Neural cell (in vitro differentiated cells): Measurements from ENCODE around the gene SEMA3B. TPM values are rescaled to one million over a fixed set of nuclear protein-coding genes. Genes with fewer than 3 reads are reported as not detected.

ENCODE experiments used
- H2AFZ ChIP-seq: fragments of 200-600, 300-800 bp; sonication (generic), shearing (Covaris generic); 2 replicates; pipeline ENCODE4 v1.6.0; 2014; ENCODE audit warnings: low read depth, mild to moderate bottlenecking, antibody characterized with exemption, low read length, moderate library complexity
- H3F3A ChIP-seq: fragments of 200-600 bp; shearing (Covaris generic); 2 replicates; pipeline ENCODE4 v1.6.1; 2016; ENCODE audit warnings: mild to moderate bottlenecking, moderate library complexity, mixed read lengths, antibody characterized with exemption, low read length; ENCODE audit not compliant: insufficient read depth, poor library complexity, severe bottlenecking
- H3K27ac ChIP-seq: fragments of 200-600, 300-800 bp; sonication (generic), shearing (Covaris generic); 2 replicates; pipeline ENCODE4 v1.5.1; 2014; ENCODE audit warnings: mild to moderate bottlenecking, low read length, moderate library complexity
- H3K27me3 ChIP-seq: fragments of 300-800, 200-600 bp; sonication (generic), shearing (Covaris generic); 2 replicates; pipeline ENCODE4 v1.6.0; 2014; ENCODE audit warnings: mild to moderate bottlenecking, low read depth, low read length, moderate library complexity; ENCODE audit not compliant: insufficient read depth
- H3K36me3 ChIP-seq: fragments of 300-800, 200-600 bp; sonication (generic), shearing (Covaris generic); 2 replicates; pipeline ENCODE4 v1.5.1; 2014; ENCODE audit warnings: mild to moderate bottlenecking, antibody characterized with exemption, low read length, moderate library complexity; ENCODE audit not compliant: insufficient read depth
- H3K4me2 ChIP-seq: fragments of 300-800, 200-600 bp; sonication (generic), shearing (Covaris generic); 2 replicates; pipeline ENCODE4 v1.6.0; 2014; ENCODE audit warnings: mild to moderate bottlenecking, low read length
- H3K4me3 ChIP-seq: fragments of 300-800, 200-600 bp; sonication (generic), shearing (Covaris generic); 2 replicates; pipeline ENCODE4 v1.5.1; 2014; ENCODE audit warnings: mild to moderate bottlenecking, low read length, moderate library complexity
- H3K79me2 ChIP-seq: fragments of 200-600 bp; shearing (Covaris generic); replicated peaks from 2 replicates; pipeline ENCODE4 v1.6.0; 2014; ENCODE audit warnings: mild to moderate bottlenecking, low read length, moderate library complexity; ENCODE audit not compliant: insufficient read depth
- H3K9ac ChIP-seq: fragments of 300-800, 200-600 bp; sonication (generic), shearing (Covaris generic); 2 replicates; pipeline ENCODE4 v1.6.1; 2016; ENCODE audit warnings: mild to moderate bottlenecking, low read length, mixed read lengths
- H3K9me2 ChIP-seq: fragments of 200-600 bp; shearing (Covaris generic); 2 replicates; pipeline ENCODE4 v1.6.1; 2016; ENCODE audit warnings: mild to moderate bottlenecking, low read length, mixed read lengths; ENCODE audit not compliant: insufficient read depth
- H3K9me3 ChIP-seq: fragments of 200-600, 300-800 bp; sonication (generic), shearing (Covaris generic); 2 replicates; pipeline ENCODE4 v1.6.1; 2016; ENCODE audit warnings: mild to moderate bottlenecking, mixed run types, low read length, moderate library complexity, mixed read lengths
- H4K20me1 ChIP-seq: fragments of 200-600 bp; shearing (Covaris generic); 2 replicates; pipeline ENCODE4 v1.6.1; 2016; ENCODE audit warnings: mild to moderate bottlenecking, mixed run types; ENCODE audit not compliant: insufficient read depth
- CTCF ChIP-seq: fragments of 450-650 bp; IDR thresholded peaks from 2 replicates; pipeline ENCODE4 v1.5.1; 2014; ENCODE audit warnings: antibody characterized with exemption, mild to moderate bottlenecking, moderate library complexity; ENCODE audit not compliant: poor library complexity, severe bottlenecking
- EP300 ChIP-seq: fragments of 450-650 bp; conservative IDR thresholded peaks from 2 replicates; pipeline ENCODE4 v1.6.1; 2014; ENCODE audit warnings: antibody characterized with exemption, mild to moderate bottlenecking, moderate library complexity; ENCODE audit not compliant: poor library complexity, severe bottlenecking
- EZH2 ChIP-seq: fragments of 200-600, 300-800 bp; shearing (Covaris generic), sonication (generic); IDR thresholded peaks from 2 replicates; pipeline ENCODE4 v1.6.1; 2014; ENCODE audit warnings: antibody characterized with exemption, low read length, borderline replicate concordance, mild to moderate bottlenecking; ENCODE audit not compliant: insufficient read depth, poor library complexity, severe bottlenecking
- MXI1 ChIP-seq: fragments of 450-650 bp; conservative IDR thresholded peaks from 2 replicates; pipeline ENCODE4 v1.6.1; 2014; ENCODE audit warnings: antibody characterized with exemption, mild to moderate bottlenecking; ENCODE audit not compliant: poor library complexity, severe bottlenecking
- POLR2AphosphoS5 ChIP-seq: IDR thresholded peaks from 2 replicates; pipeline ENCODE4 v1.6.1; 2012
- RAD21 ChIP-seq: fragments of 450-650 bp; conservative IDR thresholded peaks from 2 replicates; pipeline ENCODE4 v1.6.1; 2014; ENCODE audit warnings: antibody characterized with exemption, mild to moderate bottlenecking, moderate library complexity
- REST ChIP-seq: IDR thresholded peaks from 2 replicates; pipeline ENCODE4 v1.6.1; 2012; ENCODE audit warnings: borderline replicate concordance
- SMC3 ChIP-seq: fragments of 450-650 bp; conservative IDR thresholded peaks from 2 replicates; pipeline ENCODE4 v1.6.1; 2014; ENCODE audit warnings: antibody characterized with exemption, mild to moderate bottlenecking, moderate library complexity; ENCODE audit not compliant: poor library complexity
- TAF1 ChIP-seq: IDR thresholded peaks from 2 replicates; pipeline ENCODE4 v1.6.1; 2012; ENCODE audit warnings: low read depth
- polyA plus RNA-seq: library from polyadenylated mRNA; depleted of rRNA; stranded (reverse); fragments of >200 nt; gene quantifications from 2 replicates; pipeline ENCODE4 v1.2.3, GENCODE V29; 2014

SEMA3B gene
- polyA plus RNA-seq, 1 donor from 2014 or later, result 7.8 TPM

- Histone ChIP-seq H3K4me2 (no peak overlapping the region), H3F3A (no peaks in the 10 kb centered on the region), H3K9me3 (no peaks in the 10 kb centered on the region), H3K79me2 (no peaks in the 10 kb centered on the region), H3K9me2 (no peaks in the 10 kb centered on the region), H3K9ac (no peak overlapping the region), H3K36me3 (no peaks in the 10 kb centered on the region), H3K27me3 (no peaks in the 10 kb centered on the region), H4K20me1 (no peaks in the 10 kb centered on the region), H2AFZ (no peak overlapping the region), H3K4me3 (no peak overlapping the region), H3K27ac (no peak overlapping the region)
- TF ChIP-seq RAD21 (no peak), EP300 (no peak), REST (no peak), TAF1 (no peak), EZH2 (no peak), SMC3 (no peak), MXI1 (no peak), POLR2AphosphoS5 (no peak), CTCF (no peak)
Observed at GRCh38 chr3:50229490-50229889, 39.5 kb upstream of the SEMA3B start.

GRCh38 chr3:50230104-50230793 lies 38.7 kb upstream of the SEMA3B start:
- H3F3A ChIP-seq, result no peaks in the 10 kb centered on the region
- H3K36me3 ChIP-seq, result no peaks in the 10 kb centered on the region
- H3K9me2 ChIP-seq, result no peaks in the 10 kb centered on the region
- H3K79me2 ChIP-seq, result no peaks in the 10 kb centered on the region
- H3K4me2 ChIP-seq, result no peak overlapping the region
- H3K9me3 ChIP-seq, result no peaks in the 10 kb centered on the region
- H3K9ac ChIP-seq, result no peak overlapping the region
- H2AFZ ChIP-seq, result no peak overlapping the region
- H4K20me1 ChIP-seq, result no peaks in the 10 kb centered on the region
- H3K27me3 ChIP-seq, result no peaks in the 10 kb centered on the region
- no peak overlapping the region for H3K27ac ChIP-seq
- TF ChIP-seq TAF1 (no peak), POLR2AphosphoS5 (no peak), EZH2 (no peak), EP300 (no peak), REST (no peak), SMC3 (no peak), CTCF (no peak), MXI1 (no peak), RAD21 (no peak)
- no peak overlapping the region for H3K4me3 ChIP-seq
